ENCODE measurements around the gene SLC2A1.

Gene SLC2A1

GRCh38 chr1:42940851-42941639 lies 17.6 kb downstream of the SLC2A1 start:
- H3K4me3 Mint-ChIP-seq, result no peak overlapping the region
- H3K9me3 Mint-ChIP-seq, result no peaks in the 10 kb centered on the region
- peak overlapping the region; percentile 59 to 81 (median 77) for H3K27ac Mint-ChIP-seq
- peaks cover 44% of the 10 kb centered on the region for H3K36me3 Mint-ChIP-seq (ENCODE audit: low read depth)
- TF ChIP-seq, protein P1, sequence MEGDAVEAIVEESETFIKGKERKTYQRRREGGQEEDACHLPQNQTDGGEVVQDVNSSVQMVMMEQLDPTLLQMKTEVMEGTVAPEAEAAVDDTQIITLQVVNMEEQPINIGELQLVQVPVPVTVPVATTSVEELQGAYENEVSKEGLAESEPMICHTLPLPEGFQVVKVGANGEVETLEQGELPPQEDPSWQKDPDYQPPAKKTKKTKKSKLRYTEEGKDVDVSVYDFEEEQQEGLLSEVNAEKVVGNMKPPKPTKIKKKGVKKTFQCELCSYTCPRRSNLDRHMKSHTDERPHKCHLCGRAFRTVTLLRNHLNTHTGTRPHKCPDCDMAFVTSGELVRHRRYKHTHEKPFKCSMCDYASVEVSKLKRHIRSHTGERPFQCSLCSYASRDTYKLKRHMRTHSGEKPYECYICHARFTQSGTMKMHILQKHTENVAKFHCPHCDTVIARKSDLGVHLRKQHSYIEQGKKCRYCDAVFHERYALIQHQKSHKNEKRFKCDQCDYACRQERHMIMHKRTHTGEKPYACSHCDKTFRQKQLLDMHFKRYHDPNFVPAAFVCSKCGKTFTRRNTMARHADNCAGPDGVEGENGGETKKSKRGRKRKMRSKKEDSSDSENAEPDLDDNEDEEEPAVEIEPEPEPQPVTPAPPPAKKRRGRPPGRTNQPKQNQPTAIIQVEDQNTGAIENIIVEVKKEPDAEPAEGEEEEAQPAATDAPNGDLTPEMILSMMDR (IDR thresholded peaks at IDR 0.05; ENCODE audit: unreplicated experiment in 3 of 3), result no peak
- peaks cover 3% of the 10 kb centered on the region for H3K27me3 Mint-ChIP-seq (ENCODE audit: low read depth)
- H3K4me1 Mint-ChIP-seq, result peaks cover 41% of the 10 kb centered on the region

DNA sequence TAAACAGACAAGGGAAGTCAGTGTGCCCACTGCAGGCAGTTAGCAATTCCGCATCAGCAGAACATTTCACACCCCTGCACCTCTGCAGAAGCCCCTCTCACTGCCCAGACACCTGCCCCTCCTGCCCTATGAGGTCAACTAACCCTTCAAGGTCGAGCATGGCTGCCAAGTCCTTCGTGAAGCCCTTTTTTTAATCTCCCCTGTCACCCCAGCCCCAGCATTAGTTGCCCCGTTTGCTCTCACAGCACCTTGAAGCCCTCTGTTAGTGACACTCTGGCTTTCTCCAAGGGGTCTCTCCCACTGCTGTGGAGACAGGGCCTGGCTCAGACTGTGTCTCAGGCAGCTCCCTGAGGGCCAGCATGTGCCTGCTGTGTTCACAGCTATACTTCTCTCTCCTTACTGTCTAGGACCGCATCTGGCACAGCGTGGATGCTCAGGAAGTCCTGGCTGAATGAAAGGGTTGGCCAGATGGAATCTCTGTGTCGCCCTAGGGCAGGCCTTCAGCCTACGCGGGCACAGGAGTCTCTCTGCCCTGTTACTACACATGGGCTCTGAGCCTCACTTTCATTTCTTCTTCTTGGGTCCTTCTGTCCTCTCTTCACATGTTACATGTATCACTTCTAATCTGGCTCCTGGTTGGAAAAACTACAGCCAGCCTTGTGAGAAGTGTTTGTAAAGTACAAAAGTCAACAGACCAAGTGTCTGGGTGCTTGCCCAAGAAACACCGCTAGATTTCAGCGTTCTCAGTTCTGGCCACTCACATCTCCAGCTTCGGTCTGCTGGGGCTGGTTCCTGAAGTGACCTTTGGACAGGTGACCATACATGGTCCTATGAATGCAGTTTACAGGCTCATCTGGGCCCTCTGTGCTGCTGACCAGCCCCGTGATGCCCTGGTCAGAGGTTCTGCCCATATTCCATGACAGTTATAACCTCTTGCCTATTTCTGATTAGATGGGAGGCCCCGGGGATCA lies 19.7 kb downstream of the SLC2A1 start:
- Mint-ChIP-seq H3K27ac (peak overlapping the region in 2 of 3 experiments; percentile 72 to 74), H3K9me3 (no peaks in the 10 kb centered on the region), H3K4me1 (peaks cover 35% of the 10 kb centered on the region), H3K36me3 (ENCODE audit: low read depth) (peaks cover 49% of the 10 kb centered on the region), H3K4me3 (no peak overlapping the region), H3K27me3 (ENCODE audit: low read depth) (peaks cover 3% of the 10 kb centered on the region)
- TF ChIP-seq, protein P1 (IDR thresholded peaks at IDR 0.05; ENCODE audit: unreplicated experiment in 3 of 3), result no peak

- TF ChIP-seq, protein P1 (IDR thresholded peaks at IDR 0.05; ENCODE audit: unreplicated experiment in 3 of 3), result no peak
- no peak overlapping the region for H3K4me3 Mint-ChIP-seq
- H3K27me3 Mint-ChIP-seq (ENCODE audit: low read depth), result peaks cover 3% of the 10 kb centered on the region
- peaks cover 48% of the 10 kb centered on the region for H3K36me3 Mint-ChIP-seq (ENCODE audit: low read depth)
- no peaks in the 10 kb centered on the region for H3K9me3 Mint-ChIP-seq
- H3K27ac Mint-ChIP-seq, result peak overlapping the region in 2 of 3 experiments; percentile 78 to 86
- peaks cover 35% of the 10 kb centered on the region for H3K4me1 Mint-ChIP-seq
These were observed 20.6 kb downstream of the SLC2A1 start for GRCh38 chr1:42937836-42938644.

GRCh38 chr1:42937141-42937696 lies 21.4 kb downstream of the SLC2A1 start:
- TF ChIP-seq, protein P1 (IDR thresholded peaks at IDR 0.05; ENCODE audit: unreplicated experiment in 3 of 3), result no peak
- Mint-ChIP-seq H3K27ac (peak overlapping the region in 2 of 3 experiments; percentile 78 to 86), H3K4me3 (no peak overlapping the region), H3K4me1 (peaks cover 35% of the 10 kb centered on the region), H3K9me3 (no peaks in the 10 kb centered on the region), H3K27me3 (ENCODE audit: low read depth) (peaks cover 3% of the 10 kb centered on the region), H3K36me3 (ENCODE audit: low read depth) (peaks cover 40% of the 10 kb centered on the region)

GRCh38 chr1:42936309-42937078 lies 22.2 kb downstream of the SLC2A1 start:
- no peaks in the 10 kb centered on the region for H3K9me3 Mint-ChIP-seq
- peaks cover 3% of the 10 kb centered on the region for H3K27me3 Mint-ChIP-seq (ENCODE audit: low read depth)
- H3K36me3 Mint-ChIP-seq (ENCODE audit: low read depth), result peaks cover 35% of the 10 kb centered on the region
- no peak overlapping the region for H3K4me3 Mint-ChIP-seq
- H3K27ac Mint-ChIP-seq, result peak overlapping the region in 2 of 3 experiments; percentile 76 to 86
- TF ChIP-seq, protein P1 (IDR thresholded peaks at IDR 0.05; ENCODE audit: unreplicated experiment in 3 of 3), result no peak
- peaks cover 34% of the 10 kb centered on the region for H3K4me1 Mint-ChIP-seq
